ENCODE results near the gene KIAA1755.
"Not testable (repeated sequence)": the region's sequence is repeated elsewhere in the genome, so short reads cannot be mapped to it uniquely, and the experiment has no call there.

- TF ChIP-seq CTCF, POLR2A (IDR thresholded peaks at IDR 0.05): not testable (repeated sequence)
Measured at GRCh38 chr20:38251441-38251840, 9.1 kb downstream of the KIAA1755 start.
